Fibroblast of mammary gland (primary cell): ENCODE measurements around the gene IFITM1.
"Not testable (repeated sequence)": the region's sequence is repeated elsewhere in the genome, so short reads cannot be mapped to it uniquely, and the experiment has no call there.

Experiments
- DNase-seq: peaks from one replicate; pipeline ENCODE4 v3.0.0-alpha.2; 2010; ENCODE audit warnings: low read depth
- H3K4me3 ChIP-seq: 2 replicates; pipeline ENCODE4 v1.5.1; 2011; ENCODE audit warnings: low read depth, mild to moderate bottlenecking, low read length, moderate library complexity; ENCODE audit not compliant: control insufficient read depth
- CTCF ChIP-seq: conservative IDR thresholded peaks from 2 replicates; pipeline ENCODE4 v1.5.1; 2011; ENCODE audit warnings: low read depth, low read length, inconsistent platforms; ENCODE audit not compliant: control insufficient read depth, insufficient read depth

IFITM1 gene

GRCh38 chr11:339963-340362, 26.1 kb downstream of the IFITM1 start:
- no peak for DNase-seq
- TF ChIP-seq CTCF = no peak
- H3K4me3 ChIP-seq = no peak overlapping the region

- no peak for DNase-seq
- no peak for TF ChIP-seq CTCF
- H3K4me3 ChIP-seq = no peak overlapping the region
Measured at GRCh38 chr11:340539-341512, 27.0 kb downstream of the IFITM1 start.

- H3K4me3 ChIP-seq = no peak overlapping the region
- no peak for TF ChIP-seq CTCF
- no peak for DNase-seq
Measured at GRCh38 chr11:342328-342727, 28.5 kb downstream of the IFITM1 start.

GRCh38 chr11:344836-345578, 31.2 kb downstream of the IFITM1 start:
- no peak for TF ChIP-seq CTCF
- DNase-seq = no peak
- H3K4me3 ChIP-seq = no peak overlapping the region

- no peak overlapping the region for H3K4me3 ChIP-seq
- TF ChIP-seq CTCF = no peak
- DNase-seq = no peak
Measured at GRCh38 chr11:346529-346928, 32.7 kb downstream of the IFITM1 start.

- H3K4me3 ChIP-seq, DNase-seq: not testable (repeated sequence)
Measured at GRCh38 chr11:349270-349954, 35.6 kb downstream of the IFITM1 start.

GRCh38 chr11:350033-350722, 36.3 kb downstream of the IFITM1 start:
- DNase-seq, H3K4me3 ChIP-seq: not testable (repeated sequence)
